Left ventricle myocardium superior (tissue), 1 donor: ENCODE results near the gene POU6F2. TPM values are rescaled to one million over a fixed set of nuclear protein-coding genes. Genes with fewer than 3 reads are reported as not detected.

ENCODE experiments used
- ATAC-seq: fragments of 200-7000 bp; cut with Tn5 transposase; one replicate; pipeline ENCODE4 v1.9.1; 2020; ENCODE audit warnings: mild to moderate bottlenecking, moderate library complexity
- DNase-seq: peaks from one replicate; pipeline ENCODE4 v3.0.0-alpha.2; 2020
- intact Hi-C: fragments of 100-400 bp; cut with micrococcal nuclease; formaldehyde crosslinking; loops from one replicate; pipeline ENCODE4 v1.11.0; 2022
- total RNA-seq: library from RNA; stranded (reverse); fragmentation: NEBNext Ultra II Directional; extraction: Animal tissue kit (Norgen Biotek cat#: 25700); gene quantifications from one replicate; pipeline ENCODE4 v1.2.1, GENCODE V29; 2021
- donor health status: DM: no; HTN: yes; CAD: no; lungs with severe emphysema.

The POU6F2 gene
- total RNA-seq, 1 donor from 2014 or later = not detected

DNA sequence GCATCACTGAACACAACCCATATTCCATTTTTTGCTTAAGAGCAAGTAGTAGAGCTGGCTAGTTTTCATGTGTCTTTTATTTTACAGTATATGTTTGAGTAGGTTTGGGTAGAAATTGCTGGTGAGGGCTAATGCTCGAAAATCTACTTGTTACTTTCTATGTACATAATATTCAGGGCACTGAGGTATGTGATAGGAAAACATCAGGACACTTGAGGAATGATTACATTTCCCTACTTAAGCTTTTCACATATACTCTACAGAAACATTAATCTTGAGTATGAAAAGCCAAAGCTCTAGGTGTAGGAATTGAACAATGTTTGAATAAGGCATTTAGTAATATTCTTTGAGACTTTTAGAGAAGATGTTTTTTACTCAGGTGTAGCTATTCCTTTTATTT, 73.6 kb downstream of the POU6F2 start:
- no peak for DNase-seq
- intact Hi-C loops = no loop called here
- no peak for ATAC-seq

GRCh38 chr7:39051707-39052106, 74.0 kb downstream of the POU6F2 start:
- no peak for ATAC-seq
- intact Hi-C loops = no loop called here
- DNase-seq = no peak

DNA sequence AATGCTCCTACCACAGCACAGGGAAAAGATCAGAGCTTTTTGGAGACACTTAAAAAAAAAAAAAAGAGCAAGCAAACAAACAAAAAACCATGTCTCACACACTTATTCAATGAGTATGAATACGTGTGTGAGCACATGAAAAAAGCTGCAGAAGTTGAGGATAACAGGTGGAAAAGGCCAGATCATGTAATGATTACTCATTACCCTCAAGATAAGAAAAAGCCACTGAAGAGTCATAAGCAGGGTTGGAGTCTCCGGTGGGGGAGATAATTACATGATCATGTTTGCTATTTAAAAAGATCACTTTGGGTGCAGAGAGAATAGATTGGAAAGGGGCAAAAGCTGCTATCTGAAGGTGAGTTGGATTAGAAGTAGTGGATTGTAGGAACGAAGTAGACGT, 77.0 kb downstream of the POU6F2 start:
- ATAC-seq (no peak), DNase-seq (no peak)
- intact Hi-C loops = no loop called here

GRCh38 chr7:39056153-39056552, 78.4 kb downstream of the POU6F2 start:
- intact Hi-C loops = no loop called here
- DNase-seq = no peak
- no peak for ATAC-seq

DNA sequence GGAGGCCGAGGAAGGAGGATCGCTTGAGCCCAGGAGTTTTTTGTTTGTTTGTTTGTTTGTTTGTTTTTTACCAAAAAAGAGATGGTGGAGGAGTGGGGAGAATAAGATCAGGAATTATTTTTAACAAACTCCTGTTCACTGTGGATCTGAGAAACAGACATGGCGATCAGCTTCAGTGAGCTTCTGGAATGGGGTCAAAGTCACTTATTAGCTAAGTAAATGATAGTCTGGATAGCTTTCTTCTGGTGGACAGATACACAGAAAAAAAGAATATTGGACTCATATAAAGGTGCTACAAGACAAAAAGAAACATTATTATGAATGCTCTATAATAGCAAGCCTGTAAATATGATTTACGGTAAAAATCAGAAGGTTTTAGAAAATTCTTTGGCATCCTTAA, 85.1 kb downstream of the POU6F2 start:
- intact Hi-C loops = no loop called here
- no peak for ATAC-seq
- no peak for DNase-seq

- no peak for DNase-seq
- no peak for ATAC-seq
- intact Hi-C loops = no loop called here
Observed at GRCh38 chr7:39069031-39069430, 91.3 kb downstream of the POU6F2 start.

DNA sequence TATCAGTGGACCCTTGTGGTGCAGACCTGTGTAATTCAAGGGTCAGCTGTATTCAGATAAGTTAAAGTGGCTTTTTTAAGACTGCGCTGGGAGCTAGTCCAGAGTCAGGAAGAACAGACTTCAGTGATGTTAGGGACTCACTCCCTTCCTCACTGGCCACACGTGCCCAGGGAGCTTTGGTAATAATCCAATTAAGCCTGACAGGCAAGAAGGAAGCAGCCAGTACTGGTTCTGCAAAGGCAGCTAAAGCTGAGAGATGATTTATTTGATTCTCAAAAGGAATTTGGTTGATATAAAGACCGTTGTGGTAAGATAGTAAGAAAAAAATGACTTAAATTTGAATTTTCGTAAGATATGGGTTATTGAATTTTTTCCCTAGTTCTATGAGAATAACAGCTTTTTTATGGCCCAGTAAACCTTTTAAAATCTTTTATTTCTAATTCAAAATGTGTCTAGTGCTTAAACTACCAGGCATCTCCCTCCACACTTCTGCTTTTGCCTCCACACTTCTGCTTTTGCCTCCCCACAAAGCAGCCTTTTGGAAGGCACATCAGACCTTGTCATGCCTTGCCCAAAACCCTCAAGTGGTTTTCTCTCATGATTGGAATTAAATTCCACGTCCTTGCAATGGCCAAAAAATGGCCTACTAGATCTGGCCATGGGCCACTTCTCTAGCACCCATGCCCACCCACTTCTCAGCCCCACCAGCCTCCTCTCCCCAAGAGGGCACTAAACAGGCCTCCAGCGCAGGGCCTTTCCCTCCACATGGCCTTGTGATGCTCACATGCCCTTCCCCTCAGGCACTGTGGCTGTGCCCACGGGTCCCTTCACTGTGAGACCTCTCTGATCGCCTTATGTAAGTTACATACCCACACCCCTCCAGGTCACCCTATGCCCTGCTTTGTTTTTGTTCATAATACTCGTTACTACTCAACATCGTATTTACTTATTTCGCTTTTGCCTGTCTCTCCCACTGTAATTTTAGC, 92.5 kb downstream of the POU6F2 start:
- DNase-seq (no peak), ATAC-seq (no peak)
- intact Hi-C loops = no loop called here

DNA sequence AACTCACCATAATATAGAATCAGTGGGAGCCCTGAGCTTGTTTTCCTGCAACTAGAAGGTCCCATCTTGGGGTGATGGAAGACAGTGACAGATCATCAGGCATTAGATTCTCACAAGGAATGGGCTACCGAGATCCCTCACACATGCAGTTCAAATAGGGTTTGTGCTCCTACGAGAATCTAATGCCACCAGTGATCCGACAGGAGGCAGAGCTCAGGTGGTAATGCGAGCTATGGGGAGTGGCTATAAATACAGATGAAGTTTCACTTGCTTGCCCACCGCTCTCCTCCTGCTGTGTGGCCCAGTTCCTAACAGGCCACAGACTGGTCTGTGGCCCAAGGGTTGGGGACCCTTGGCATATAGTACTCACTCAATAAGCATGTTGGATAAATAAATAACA, 93.4 kb downstream of the POU6F2 start:
- intact Hi-C loops = no loop called here
- ATAC-seq (no peak), DNase-seq (no peak)

GRCh38 chr7:39073432-39073831, 95.7 kb downstream of the POU6F2 start:
- ATAC-seq (peak; percentile 35), DNase-seq (no peak)
- intact Hi-C loops = no loop called here

GRCh38 chr7:39075210-39075609, 97.5 kb downstream of the POU6F2 start:
- no peak for DNase-seq
- intact Hi-C loops = no loop called here
- ATAC-seq = no peak

GRCh38 chr7:39083781-39084180, 106.1 kb downstream of the POU6F2 start:
- no peak for DNase-seq
- intact Hi-C loops = no loop called here
- ATAC-seq = no peak

- intact Hi-C loops = no loop called here
- DNase-seq (no peak), ATAC-seq (no peak)
Observed at GRCh38 chr7:39084349-39084748, 106.6 kb downstream of the POU6F2 start.

- ATAC-seq (peak; percentile 14), DNase-seq (no peak)
- intact Hi-C loops = no loop called here
Observed at GRCh38 chr7:39085189-39085588, 107.5 kb downstream of the POU6F2 start.

- ATAC-seq = peak; percentile 81
- DNase-seq = no peak
- intact Hi-C loops = no loop called here
Observed at GRCh38 chr7:39085590-39086049, 107.9 kb downstream of the POU6F2 start.

GRCh38 chr7:39086638-39087360, 109.1 kb downstream of the POU6F2 start:
- ATAC-seq (no peak), DNase-seq (no peak)
- intact Hi-C loops = no loop called here

DNA sequence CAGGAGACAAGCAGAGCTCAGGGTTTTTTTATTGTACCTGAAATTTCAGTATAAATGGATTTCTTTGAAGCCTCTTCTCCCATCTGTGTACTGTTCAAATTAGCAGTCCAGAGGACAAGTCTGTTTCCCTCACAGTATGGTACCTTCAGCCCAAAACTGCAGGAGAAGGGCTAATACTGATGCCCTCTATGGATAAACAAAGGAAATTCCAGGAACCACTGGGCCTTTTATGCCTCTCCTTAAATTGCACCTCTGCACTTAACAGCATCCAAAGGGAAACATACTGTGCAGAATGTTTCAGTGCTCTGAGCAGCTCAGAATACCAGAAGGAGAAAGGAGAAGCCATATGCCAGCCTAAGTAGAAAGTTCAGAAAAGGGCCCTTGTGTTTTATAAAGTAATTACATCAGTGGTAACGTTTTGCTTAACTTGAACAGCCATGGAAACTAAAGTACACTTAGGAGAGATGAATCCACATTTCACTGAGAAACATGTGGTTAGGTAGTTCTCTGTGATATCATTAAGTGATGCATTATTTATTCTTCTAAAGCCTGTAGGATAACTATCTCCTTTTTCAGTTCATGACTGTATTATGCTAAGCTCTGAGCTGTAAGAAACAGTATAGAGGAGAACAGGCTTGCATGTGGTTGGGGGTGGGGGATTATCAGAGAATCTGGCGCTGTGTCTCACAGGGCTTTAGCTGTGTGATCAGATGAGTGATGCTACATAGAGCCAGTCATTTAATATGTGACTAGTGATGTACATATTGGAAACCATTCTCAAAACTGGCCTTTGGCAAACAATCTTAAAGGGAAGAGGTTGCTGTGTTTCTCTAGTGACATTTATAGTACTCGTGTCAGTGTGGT, 111.3 kb downstream of the POU6F2 start:
- ATAC-seq (no peak), DNase-seq (no peak)
- intact Hi-C loops = no loop called here

- intact Hi-C loops = no loop called here
- no peak for ATAC-seq
- DNase-seq = no peak
Observed at GRCh38 chr7:39091145-39091544, 113.4 kb downstream of the POU6F2 start.

GRCh38 chr7:39091774-39092173, 114.1 kb downstream of the POU6F2 start:
- intact Hi-C loops = no loop called here
- ATAC-seq (no peak), DNase-seq (no peak)

GRCh38 chr7:39094731-39095130, 117.0 kb downstream of the POU6F2 start:
- intact Hi-C loops = no loop called here
- DNase-seq (no peak), ATAC-seq (no peak)
